Measurements from ENCODE around the gene NFE2. TPM values are rescaled to one million over a fixed set of nuclear protein-coding genes. Genes with fewer than 3 reads are reported as not detected.

NFE2 gene
- 0.63 TPM for total RNA-seq
- polyA plus RNA-seq, result 0.34 TPM

GRCh38 chr12:54300732-54301427, at the start of gene NFE2:
TSS of gene NFE2 (minus strand) at chr12:54301015. CDS start at chr12:54295248, 5,767 bp downstream.
- H3K4me1 ChIP-seq (ENCODE audit: insufficient read depth), result no peaks in the 10 kb centered on the region
- no peaks in the 10 kb centered on the region for H3K36me3 ChIP-seq (ENCODE audit: insufficient read depth)
- no peak within 1 kb of the TSS for H3K27ac ChIP-seq (ENCODE audit: low read depth)
- 5% methylated on average over 26 of the region's 26 CpGs for WGBS
- no peak for DNase-seq (ENCODE audit: extremely low spot score)
- H3K4me3 ChIP-seq (ENCODE audit: low read depth, low read length), result no peak within 1 kb of the TSS

DNA sequence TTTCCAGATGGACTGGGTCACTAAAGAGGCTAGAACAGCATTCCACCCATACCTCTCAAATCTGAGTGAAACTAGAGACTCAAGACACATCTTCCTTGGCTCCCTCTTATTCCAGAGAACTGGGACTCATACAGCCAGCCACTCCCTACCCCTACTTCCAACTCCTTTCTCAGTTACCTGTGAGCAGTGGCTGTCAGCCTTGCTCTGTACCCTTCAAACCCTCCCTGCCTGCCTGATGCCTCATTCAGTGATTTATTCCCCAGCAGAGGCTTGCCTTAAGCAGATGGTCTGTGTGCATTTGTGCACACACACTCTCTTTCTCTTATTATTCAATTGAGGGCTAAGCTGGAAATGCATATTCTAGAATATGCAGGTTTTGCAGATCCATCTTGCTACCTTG, 48.9 kb upstream of the NFE2 start:
- DNase-seq (ENCODE audit: extremely low spot score), result no peak
- Histone ChIP-seq H3K36me3 (ENCODE audit: insufficient read depth) (peaks cover 2% of the 10 kb centered on the region), H3K27ac (ENCODE audit: low read depth) (no peak overlapping the region), H3K4me3 (ENCODE audit: low read depth, low read length) (no peak overlapping the region), H3K4me1 (ENCODE audit: insufficient read depth) (no peaks in the 10 kb centered on the region)

DNA sequence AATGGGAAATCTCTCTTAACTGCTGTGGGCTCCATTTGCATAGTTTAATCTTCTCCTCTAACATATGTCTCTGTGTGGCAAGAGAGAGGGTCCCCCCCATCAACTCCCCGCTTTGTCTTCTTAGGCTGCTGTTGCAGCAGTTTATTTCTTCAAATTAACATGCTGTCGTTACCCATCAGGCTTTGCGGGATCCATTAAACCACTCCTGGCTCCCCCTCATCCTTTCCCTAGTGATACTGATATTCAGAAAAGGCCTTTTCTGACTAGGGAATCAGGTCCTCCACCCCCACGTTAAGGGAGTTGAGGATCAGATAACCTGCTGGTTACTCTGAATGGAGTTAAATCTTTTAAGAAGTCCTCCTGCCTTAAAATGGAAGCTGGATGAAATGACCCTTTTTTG, 48.2 kb upstream of the NFE2 start:
- Histone ChIP-seq H3K27ac (ENCODE audit: low read depth) (no peak overlapping the region), H3K4me3 (ENCODE audit: low read depth, low read length) (no peak overlapping the region), H3K4me1 (ENCODE audit: insufficient read depth) (no peaks in the 10 kb centered on the region), H3K36me3 (ENCODE audit: insufficient read depth) (peaks cover 2% of the 10 kb centered on the region)
- DNase-seq (ENCODE audit: extremely low spot score), result no peak
- 82% methylated on average over 4 of the region's 4 CpGs for WGBS

DNA sequence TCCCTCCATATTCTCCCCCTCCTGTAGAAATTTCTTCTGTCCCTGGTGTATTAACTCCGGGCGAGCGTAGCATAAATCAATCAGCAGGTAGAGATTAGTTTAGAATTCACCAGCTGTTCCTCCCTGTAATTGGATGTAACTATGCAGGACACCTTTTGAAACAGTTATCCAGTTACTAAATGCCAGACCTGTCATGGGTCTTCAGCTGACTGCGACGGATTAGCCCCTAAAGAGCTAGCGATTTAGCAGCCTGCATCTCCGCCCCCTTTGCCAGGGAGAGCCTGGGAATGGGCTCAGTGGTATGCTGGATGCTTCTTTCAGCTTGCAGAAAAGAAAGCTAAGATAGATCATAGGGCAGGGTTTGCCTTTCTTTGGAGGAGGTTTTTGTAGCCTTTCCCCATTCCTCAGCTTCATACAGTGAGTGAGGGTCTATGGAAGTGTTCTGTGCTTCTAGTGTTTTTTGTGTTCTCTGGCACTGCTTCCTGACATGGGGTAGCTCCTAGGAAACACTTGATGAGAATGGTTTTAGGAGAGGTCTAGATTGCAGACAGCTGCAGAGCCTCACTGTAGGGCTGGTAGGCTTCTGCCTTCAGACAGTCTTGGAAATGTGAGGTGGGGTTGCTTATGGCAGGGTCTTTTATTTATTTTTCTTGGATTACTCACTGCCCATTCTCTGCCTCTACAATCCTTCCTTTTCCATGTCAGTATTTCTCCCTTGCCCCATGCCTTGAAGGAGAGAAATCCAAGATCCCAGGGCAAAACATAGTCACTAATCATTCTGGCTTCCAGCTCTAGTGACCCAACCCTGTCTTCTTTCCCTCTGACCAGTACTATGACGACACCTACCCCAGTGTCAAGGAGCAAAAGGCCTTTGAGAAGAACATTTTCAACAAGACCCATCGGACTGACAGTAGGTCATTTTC, 40.8 kb upstream of the NFE2 start:
- Histone ChIP-seq H3K27ac (ENCODE audit: low read depth) (no peak overlapping the region), H3K4me1 (ENCODE audit: insufficient read depth) (no peaks in the 10 kb centered on the region)

GRCh38 chr12:54340846-54341245, 40.0 kb upstream of the NFE2 start:
- DNase-seq (ENCODE audit: extremely low spot score), result no peak
- H3K27ac ChIP-seq (ENCODE audit: low read depth), result no peak overlapping the region

More for the DNA sequence above, 40.8 kb upstream of the NFE2 start:
- 54% methylated on average over 9 of the region's 9 CpGs for WGBS
- DNase-seq (ENCODE audit: extremely low spot score), result no peak
- Histone ChIP-seq H3K36me3 (ENCODE audit: insufficient read depth) (peaks cover 3% of the 10 kb centered on the region), H3K4me3 (ENCODE audit: low read depth, low read length) (no peak overlapping the region)

DNA sequence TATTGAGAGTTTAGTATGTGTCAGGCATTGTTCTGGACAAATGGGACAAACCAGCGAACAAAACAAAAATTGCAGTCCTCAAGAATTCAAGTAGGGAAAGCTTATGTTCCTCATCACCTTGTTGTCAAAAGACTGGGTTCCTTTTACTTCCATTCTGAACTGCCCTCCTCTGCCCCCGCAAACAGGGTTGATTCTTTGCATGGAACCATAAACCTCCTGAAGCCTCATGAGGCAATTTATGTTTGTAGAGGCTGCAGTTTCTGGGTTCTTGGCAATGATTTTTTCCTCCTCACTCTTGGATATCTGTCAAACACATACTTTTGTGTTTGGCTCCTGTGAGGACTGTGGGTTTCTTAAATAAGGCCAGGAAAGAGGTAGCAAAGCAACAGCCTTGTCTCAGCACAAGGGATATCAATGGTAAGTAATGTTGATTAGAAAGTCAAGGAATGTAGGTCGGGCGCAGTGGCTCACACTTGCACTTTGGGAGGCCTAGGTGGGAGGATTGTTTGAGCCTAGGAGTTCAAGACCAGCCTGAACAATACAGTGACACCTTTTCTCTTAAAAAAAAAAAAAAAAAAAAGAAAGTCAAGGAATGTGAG, 38.0 kb upstream of the NFE2 start:
- 60% methylated on average over 4 of the region's 4 CpGs for WGBS
- no peak overlapping the region for H3K27ac ChIP-seq (ENCODE audit: low read depth)

More at GRCh38 chr12:54340846-54341245, 40.0 kb upstream of the NFE2 start:
- 84% methylated on average over 7 of the region's 7 CpGs for WGBS
- Histone ChIP-seq H3K4me1 (ENCODE audit: insufficient read depth) (no peaks in the 10 kb centered on the region), H3K36me3 (ENCODE audit: insufficient read depth) (peaks cover 3% of the 10 kb centered on the region), H3K4me3 (ENCODE audit: low read depth, low read length) (no peak overlapping the region)

DNA sequence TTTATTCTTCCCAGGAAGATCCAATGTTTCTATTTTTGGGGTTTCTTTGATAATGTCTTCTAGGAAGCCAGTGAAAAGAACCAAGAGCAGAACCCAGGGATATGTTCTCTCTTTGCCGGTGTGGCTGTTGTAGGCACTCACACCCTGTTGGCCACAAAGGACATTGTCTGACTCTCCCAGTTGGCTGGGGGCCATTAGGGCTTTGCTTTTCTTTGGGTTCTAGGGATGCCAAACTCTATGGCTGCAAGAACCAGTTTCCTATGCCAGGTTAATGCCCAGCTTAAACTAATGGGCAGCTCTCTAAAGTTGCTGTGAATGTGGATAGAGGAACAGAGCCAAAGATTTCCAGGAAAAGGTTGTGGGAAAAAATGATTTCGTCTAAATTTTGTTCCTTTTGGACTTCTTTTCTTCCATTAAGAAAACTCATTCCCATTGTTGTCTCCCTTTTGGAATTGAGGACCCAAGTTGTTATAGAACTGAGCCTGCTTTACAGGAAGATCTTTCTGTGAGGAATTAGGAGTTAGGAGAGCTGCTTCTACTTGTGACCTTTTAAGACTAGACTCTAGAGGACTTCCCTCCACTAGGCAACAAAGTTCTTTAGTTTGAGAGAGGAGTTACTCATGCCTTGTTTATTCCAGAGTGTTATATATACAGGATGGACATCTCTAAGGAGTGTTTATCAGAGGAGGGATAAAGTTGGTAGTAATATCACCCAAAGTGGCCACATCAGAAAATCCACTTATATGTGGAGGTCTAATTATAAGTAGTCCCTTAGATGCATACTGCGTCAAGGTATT, 37.2 kb upstream of the NFE2 start:
- Histone ChIP-seq H3K4me1 (ENCODE audit: insufficient read depth) (no peaks in the 10 kb centered on the region), H3K4me3 (ENCODE audit: low read depth, low read length) (no peak overlapping the region), H3K36me3 (ENCODE audit: insufficient read depth) (peaks cover 2% of the 10 kb centered on the region), H3K27ac (ENCODE audit: low read depth) (no peak overlapping the region)
- 44% methylated on average over 3 of the region's 3 CpGs for WGBS
- DNase-seq (ENCODE audit: extremely low spot score), result no peak

More for the DNA sequence above, 38.0 kb upstream of the NFE2 start:
- Histone ChIP-seq H3K4me1 (ENCODE audit: insufficient read depth) (no peaks in the 10 kb centered on the region), H3K36me3 (ENCODE audit: insufficient read depth) (peaks cover 2% of the 10 kb centered on the region), H3K4me3 (ENCODE audit: low read depth, low read length) (no peak overlapping the region)
- DNase-seq (ENCODE audit: extremely low spot score), result no peak

GRCh38 chr12:54337280-54337842, 36.5 kb upstream of the NFE2 start:
- Histone ChIP-seq H3K4me3 (ENCODE audit: low read depth, low read length) (no peak overlapping the region), H3K4me1 (ENCODE audit: insufficient read depth) (no peaks in the 10 kb centered on the region), H3K27ac (ENCODE audit: low read depth) (no peak overlapping the region), H3K36me3 (ENCODE audit: insufficient read depth) (peaks cover 2% of the 10 kb centered on the region)
- WGBS, result 25% methylated on average over 3 of the region's 3 CpGs
- no peak for DNase-seq (ENCODE audit: extremely low spot score)

DNA sequence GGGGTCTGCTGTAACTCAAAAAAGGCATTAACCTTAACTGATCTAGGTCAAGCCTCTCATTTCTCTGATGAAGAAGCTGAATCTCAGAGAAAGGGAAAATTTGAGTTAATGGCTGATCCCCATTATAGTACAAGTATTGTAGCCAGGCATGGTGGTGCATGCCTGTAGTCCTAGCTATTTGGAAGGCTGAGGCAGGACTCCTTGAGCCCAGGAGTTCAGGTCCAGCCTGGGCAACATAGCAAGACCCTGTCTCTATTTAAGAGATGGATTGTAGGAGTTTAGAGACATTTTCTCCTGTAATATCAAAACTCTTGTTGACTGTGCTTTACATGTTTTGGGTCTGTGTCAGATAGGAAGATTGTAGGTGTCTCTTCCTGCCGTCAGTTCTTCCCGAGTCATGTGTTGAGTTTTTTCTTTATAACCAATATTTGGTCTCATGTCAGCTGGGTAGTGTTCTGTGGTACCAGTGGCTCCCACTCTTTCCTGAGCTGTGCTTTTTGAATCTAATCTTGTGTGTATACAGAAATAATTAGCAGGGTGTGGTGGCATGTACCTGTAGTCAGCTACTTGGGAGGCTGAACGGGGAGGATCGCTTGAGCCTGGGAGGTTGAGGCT, 32.7 kb upstream of the NFE2 start:
- WGBS, result 99% methylated on average over 4 of the region's 4 CpGs
- Histone ChIP-seq H3K4me3 (ENCODE audit: low read depth, low read length) (no peak overlapping the region), H3K27ac (ENCODE audit: low read depth) (no peak overlapping the region), H3K36me3 (ENCODE audit: insufficient read depth) (peaks cover 2% of the 10 kb centered on the region), H3K4me1 (ENCODE audit: insufficient read depth) (peaks cover 2% of the 10 kb centered on the region)
- DNase-seq (ENCODE audit: extremely low spot score), result no peak

DNA sequence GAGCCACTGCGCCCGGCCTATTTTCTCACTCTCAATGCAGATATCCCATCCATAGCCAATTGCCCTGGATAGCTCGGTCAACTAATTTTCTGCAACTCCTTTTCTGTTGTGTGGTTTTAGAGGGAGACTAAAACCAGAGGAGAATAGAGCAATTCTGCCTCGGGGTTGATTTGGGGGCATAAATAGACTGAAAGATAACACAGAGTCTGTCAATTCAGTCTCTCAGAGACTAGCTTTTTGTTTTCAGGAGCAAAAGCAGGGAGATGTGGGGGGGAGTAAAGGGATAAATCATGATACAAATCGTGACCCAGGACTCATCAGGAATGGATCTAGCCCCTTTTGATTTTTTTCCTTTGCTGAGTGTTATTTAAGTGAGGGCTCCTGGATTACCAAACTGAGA, 30.6 kb upstream of the NFE2 start:
- Histone ChIP-seq H3K27ac (ENCODE audit: low read depth) (no peak overlapping the region), H3K36me3 (ENCODE audit: insufficient read depth) (peaks cover 2% of the 10 kb centered on the region), H3K4me1 (ENCODE audit: insufficient read depth) (peaks cover 2% of the 10 kb centered on the region), H3K4me3 (ENCODE audit: low read depth, low read length) (no peak overlapping the region)
- no peak for DNase-seq (ENCODE audit: extremely low spot score)
- WGBS, result 79% methylated on average over 5 of the region's 5 CpGs

DNA sequence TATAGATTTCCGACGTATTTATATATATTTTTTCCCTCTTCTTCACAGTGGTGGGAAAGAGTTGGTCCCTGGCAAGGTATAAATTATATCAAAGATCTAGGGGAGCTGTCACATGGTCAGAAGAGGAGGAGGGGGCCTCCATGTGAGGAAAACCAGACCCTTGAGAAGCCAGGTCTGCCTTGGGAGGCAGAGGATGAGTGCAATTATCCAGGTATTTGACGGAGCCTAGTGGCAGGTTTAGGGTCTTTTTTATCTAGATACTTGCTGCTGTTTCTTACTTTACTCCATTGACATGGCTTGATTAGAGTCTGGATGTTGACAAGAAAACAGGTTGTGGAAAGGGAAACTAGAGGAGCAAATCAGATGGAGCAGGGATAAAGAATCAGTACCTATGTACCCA, 29.6 kb upstream of the NFE2 start:
- H3K4me1 ChIP-seq (ENCODE audit: insufficient read depth), result peaks cover 2% of the 10 kb centered on the region

DNA sequence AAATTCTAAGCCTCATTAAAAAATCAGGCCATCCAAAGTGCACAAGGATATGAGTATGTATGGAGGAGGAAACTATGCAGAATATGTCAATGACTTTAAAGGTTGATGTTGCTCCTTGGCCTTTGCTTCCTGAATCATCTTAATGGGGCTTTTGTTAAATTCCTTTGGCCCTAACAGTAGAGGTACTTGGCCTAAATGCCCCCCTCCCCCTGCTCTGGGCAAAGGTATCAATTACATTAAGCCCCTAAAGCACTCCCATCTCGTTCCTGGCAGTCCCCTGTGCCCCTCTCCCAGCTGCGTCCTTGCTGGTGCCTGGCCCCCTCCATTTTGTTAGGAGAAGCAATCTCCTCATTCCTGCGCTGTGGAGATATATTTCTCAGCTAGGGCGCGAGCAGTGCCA, 28.9 kb upstream of the NFE2 start:
- no peak for DNase-seq (ENCODE audit: extremely low spot score)
- Histone ChIP-seq H3K4me3 (ENCODE audit: low read depth, low read length) (no peak overlapping the region), H3K36me3 (ENCODE audit: insufficient read depth) (peaks cover 2% of the 10 kb centered on the region), H3K27ac (ENCODE audit: low read depth) (no peak overlapping the region), H3K4me1 (ENCODE audit: insufficient read depth) (peaks cover 2% of the 10 kb centered on the region)
- WGBS, result 61% methylated on average over 5 of the region's 5 CpGs

More for the DNA sequence above, 29.6 kb upstream of the NFE2 start:
- H3K4me3 ChIP-seq (ENCODE audit: low read depth, low read length), result no peak overlapping the region
- WGBS, result 52% methylated on average over 3 of the region's 3 CpGs
- DNase-seq (ENCODE audit: extremely low spot score), result no peak
- no peak overlapping the region for H3K27ac ChIP-seq (ENCODE audit: low read depth)
- H3K36me3 ChIP-seq (ENCODE audit: insufficient read depth), result peaks cover 2% of the 10 kb centered on the region
